Immature natural killer cell (primary cell): Measurements from ENCODE around the gene VSIG10L2. TPM values are rescaled to one million over a fixed set of nuclear protein-coding genes. Genes with fewer than 3 reads are reported as not detected.

Experiments used
- polyA plus RNA-seq, 3 donors: library from polyadenylated mRNA; unstranded; fragments of 300-500 nt; fragmentation: Illumina TruSeq; gene quantifications; one replicate each; pipeline ENCODE4 v1.2.3, GENCODE V29; 2021

Gene VSIG10L2
- polyA plus RNA-seq, 3 donors from 2014 or later, result not detected

Other genes with a start within 250 kb of the VSIG10L2 start
- not detected for gene PATE1, start 199.8 kb upstream of the VSIG10L2 start, polyA plus RNA-seq
- not detected for gene PATE2, start 167.2 kb upstream of the VSIG10L2 start, polyA plus RNA-seq
- gene PATE3, start 157.9 kb upstream of the VSIG10L2 start, polyA plus RNA-seq, result not detected
- not detected for gene PATE4, start 112.7 kb upstream of the VSIG10L2 start, polyA plus RNA-seq
- 10 to 100 TPM in 1 of 3 donors, 1 to 10 TPM in 2; 6.2 to 11.5 (median 7.7) TPM for gene HYLS1, start 58.4 kb upstream of the VSIG10L2 start, polyA plus RNA-seq
- gene PUS3, start 42.8 kb upstream of the VSIG10L2 start, polyA plus RNA-seq, result 10 to 100 TPM in 2 of 3 donors, 1 to 10 TPM in 1; 5.5 to 17.3 (median 10.0) TPM
- not detected for gene DDX25, start 41.5 kb upstream of the VSIG10L2 start, polyA plus RNA-seq
- not detected for gene CDON, start 116.8 kb downstream of the VSIG10L2 start, polyA plus RNA-seq